KBM-7 (cell line): Measurements from ENCODE around the gene DCLK3.
A peak's percentile ranks its signal among the peaks of the same experiment; 100 is the strongest.

Experiments
- DNase-seq: peaks from one replicate; pipeline ENCODE4 v3.0.0-alpha.2; 2015
- in situ Hi-C: fragments of 300-500 bp; cut with MboI; formaldehyde crosslinking; loops from 2 replicates; pipeline ENCODE4 v1.14.3; 2020; ENCODE audit warnings: low sequenced_read_pairs, low pct_unique_long_range_greater_than_20kb, mixed read lengths

DCLK3 gene

DNA sequence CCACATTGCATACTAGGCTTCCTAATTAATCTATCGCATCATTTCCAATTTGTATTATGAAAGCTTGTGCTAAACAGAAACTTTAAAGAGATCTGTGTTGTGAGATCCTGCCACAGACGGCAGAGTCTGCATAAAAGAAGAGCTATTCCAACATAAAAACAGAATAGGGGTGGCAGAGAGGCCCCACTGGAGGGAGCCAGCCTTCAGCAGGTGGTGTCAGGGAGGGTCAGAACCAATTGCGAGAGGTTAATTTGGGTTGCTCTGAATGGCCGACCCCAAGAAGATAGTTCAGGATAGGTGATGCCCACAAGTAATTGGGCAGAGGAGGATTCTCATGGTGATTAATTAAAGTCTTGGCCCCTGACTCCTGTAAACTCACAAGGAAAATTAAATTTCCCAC, 74.8 kb downstream of the DCLK3 start:
- in situ Hi-C loops, result loop anchor here (25.0 kb wide), 1 partner anchor 727 kb away; no protein-coding TSS in a partner anchor

DNA sequence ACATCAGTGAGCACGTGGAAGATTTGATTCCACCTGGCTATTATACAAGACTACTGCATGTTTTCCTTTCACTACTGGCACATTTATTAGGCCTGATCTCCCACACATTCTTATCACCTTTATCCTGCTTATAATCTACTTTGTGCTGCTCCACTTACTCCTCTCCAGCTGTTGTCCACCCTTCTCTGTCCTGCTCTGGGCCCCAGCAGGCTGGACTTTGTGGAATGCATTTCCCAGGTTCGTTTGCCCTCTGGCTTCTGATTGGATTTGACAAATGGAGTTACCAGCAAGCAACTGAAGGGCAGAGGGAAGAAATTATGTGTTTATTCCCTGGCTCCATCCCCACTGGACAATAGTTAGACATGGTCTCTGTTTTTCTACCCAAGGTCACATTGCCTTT, 75.5 kb downstream of the DCLK3 start:
- no peak for DNase-seq
- in situ Hi-C loops, result loop anchor here (25.0 kb wide), 1 partner anchor 727 kb away; no protein-coding TSS in a partner anchor

More for the DNA sequence above, 74.8 kb downstream of the DCLK3 start:
- no peak for DNase-seq

DNA sequence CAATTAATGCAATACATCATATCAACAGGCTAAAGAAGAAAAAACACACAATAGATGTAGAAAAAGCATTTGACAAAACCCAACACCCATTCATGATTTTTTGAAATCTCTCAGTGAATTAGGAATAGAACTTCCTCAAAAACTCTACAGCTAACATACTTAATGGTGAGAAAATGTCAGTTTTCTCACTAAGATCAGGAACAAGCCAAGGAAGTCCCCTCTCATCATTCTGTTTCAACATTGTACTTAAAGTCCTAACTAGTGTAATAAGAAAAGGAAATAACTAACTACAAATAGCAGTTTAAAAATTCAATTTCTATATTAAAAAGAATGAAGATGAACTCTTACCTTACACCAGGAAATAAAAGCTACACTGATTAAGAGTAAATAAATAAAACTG, 77.8 kb downstream of the DCLK3 start:
- in situ Hi-C loops, result loop anchor here (25.0 kb wide), 1 partner anchor 724 kb away; no protein-coding TSS in a partner anchor
- no peak for DNase-seq

DNA sequence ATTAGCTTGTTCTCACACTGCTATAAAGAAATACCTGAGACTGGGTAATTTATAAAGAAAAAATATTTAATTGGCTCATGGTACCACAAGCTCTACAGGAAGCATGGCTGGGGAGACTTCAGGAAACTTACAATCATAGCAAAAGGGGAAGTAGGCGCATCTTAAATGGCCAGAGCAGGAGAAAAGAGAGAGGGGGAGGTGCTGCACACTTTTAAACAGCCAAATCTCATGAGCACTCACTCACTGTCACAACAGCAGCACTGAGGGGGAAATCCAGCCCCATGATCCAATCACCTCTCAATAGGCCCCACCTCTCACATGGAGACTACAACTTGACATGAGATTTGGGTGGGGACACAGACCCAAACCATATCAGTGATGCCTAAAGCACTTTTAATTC, 82.5 kb downstream of the DCLK3 start:
- in situ Hi-C loops, result loop anchor here (25.0 kb wide), 1 partner anchor 720 kb away; no protein-coding TSS in a partner anchor
- peak; percentile 81 for DNase-seq

DNA sequence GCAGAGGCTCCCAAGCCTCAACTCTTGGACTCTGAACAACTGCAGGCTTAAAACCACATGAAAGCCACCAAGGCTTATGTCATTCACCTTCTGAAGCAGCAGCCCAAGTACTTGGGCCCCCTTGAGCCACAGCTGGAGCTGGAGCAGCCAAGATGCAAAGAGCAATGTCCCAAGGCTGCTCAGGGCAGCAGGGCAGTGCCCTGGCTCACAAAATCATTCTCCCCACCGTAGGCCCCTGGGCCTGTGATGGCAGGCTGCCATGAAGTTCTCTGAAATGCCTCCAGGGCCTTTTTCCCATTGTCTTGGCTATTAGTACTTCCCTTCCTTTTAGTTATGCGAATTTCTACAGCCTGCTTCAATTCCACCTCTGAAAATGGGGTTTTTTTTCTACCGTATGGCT, 83.4 kb downstream of the DCLK3 start:
- in situ Hi-C loops, result loop anchor here (25.0 kb wide), 1 partner anchor 719 kb away; no protein-coding TSS in a partner anchor
- no peak for DNase-seq

DNA sequence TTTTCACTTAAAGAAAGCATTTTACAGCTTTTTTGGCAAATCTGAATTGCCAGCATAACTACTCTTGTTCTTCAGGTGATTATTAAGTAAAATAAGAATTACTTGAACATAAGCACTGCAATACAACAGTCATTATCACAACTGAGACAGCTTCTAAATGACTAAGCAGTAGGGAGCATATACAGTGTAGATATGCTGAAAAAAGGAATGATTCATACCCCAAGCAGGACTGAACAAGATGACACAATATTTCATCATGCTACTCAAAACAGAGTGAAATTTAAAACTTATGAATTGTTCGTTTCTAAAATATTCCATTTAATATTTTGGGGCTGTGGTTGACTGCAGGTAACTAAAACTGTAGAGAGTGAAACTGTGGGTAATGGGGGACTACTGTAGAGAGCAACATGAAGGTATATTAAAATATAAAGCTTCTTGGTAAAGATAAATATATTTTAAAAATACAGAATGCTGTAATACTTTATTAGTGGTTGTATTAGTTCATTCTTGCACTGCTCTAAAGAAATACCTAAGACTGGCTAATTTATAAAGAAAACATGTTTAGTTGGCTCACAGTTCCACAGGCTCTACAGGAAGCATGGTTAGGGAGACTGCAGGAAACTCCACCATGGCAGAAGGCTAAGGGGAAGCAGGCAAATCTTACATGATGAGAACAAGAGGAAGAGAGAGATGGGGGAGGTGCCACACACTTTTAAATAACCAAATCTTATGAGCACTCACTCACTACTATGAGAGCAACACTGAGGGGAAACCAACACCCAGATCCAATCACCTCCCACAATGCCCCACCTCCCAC, 84.8 kb downstream of the DCLK3 start:
- in situ Hi-C loops, result loop anchor here (25.0 kb wide), 1 partner anchor 717 kb away; no protein-coding TSS in a partner anchor
- DNase-seq, result peak; percentile 15

DNA sequence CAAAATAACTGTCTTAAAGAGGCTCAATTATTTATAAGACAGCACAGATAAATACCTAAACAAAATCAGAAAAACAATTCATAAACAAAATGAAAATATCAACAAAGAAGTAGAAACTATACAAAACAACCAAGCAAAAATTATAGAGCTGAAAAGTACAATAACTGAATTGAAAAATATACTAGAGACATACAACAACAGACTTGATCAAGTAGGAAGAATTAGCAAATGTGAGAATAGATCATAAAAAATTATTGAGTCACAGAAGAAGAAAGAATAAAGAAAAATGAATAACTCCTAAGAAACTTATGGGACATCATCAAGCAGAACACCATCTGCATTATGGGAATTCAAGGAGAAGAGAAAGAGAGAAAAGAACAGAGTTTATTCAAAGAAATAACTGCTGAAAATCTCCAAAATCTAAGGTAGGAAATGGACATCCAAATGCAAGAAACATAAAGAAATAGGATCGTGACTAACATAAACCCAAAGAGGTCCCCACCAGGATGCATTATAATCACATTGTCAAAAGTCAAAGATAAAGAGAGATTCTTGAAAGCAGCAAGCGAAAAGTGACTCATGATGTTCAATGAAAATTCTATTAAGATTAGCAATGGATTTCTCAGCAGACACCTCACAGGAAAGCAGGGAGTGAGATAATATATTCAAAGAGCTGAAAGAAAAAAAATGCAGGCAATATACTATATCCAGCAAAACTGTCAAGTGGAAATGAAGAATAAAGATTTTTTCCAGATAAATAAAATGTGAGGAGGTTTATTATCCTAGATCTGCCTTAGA, 85.9 kb downstream of the DCLK3 start:
- in situ Hi-C loops, result loop anchor here (25.0 kb wide), 1 partner anchor 716 kb away; no protein-coding TSS in a partner anchor
- DNase-seq, result no peak

DNA sequence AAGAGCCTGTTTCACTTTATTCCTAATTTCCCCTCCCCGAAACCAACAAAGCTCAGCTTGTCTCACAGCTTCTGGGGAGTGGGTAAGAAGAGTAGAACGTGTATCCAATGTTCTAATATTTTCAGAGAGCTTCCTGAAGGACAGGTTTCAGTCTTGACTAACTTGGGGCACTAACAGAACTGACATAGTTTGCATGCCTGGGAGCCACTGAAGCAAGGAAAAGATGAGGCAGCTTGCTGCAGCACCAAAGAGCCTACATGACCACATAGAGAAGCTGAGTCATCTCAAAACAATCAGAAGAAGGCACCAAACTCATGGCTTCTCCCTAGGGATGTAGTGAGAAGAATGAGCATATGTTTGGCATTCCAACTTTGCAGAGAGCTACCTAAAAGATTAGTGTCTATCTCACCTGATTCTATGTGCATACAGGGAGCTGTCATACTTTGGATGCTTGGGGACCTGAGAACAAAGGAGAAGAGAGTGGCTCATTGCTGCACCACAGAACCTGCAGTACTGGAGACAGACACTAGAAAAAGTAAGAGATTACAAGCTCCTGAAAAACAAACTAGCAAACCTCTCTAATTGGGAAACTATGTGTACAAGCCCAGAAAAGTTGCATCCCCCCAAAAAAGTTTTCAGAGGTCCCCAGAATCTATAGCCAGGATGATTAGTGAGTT, 86.9 kb downstream of the DCLK3 start:
- in situ Hi-C loops, result loop anchor here (25.0 kb wide), 1 partner anchor 715 kb away; no protein-coding TSS in a partner anchor
- DNase-seq, result no peak

DNA sequence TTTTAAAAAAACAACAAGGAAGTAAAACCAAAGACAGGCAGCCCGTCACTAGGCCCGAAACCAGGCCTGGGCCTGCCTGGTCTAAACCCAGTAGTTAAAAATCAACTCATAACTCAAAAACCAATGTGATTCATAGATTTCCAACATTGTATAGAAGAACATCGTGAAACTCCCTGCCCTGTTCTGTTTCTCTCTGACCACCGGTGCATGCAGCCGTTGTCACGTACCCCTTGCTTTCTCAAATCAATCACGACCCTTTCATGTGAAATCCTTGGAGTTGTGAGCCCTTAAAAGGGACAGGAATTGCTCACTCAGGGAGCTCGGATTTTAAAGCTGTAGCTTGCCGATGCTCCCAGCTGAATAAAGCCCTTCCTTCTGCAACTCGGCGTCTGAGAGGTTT, 89.5 kb downstream of the DCLK3 start:
- no peak for DNase-seq
- in situ Hi-C loops, result loop anchor here (25.0 kb wide), 1 partner anchor 713 kb away; no protein-coding TSS in a partner anchor

DNA sequence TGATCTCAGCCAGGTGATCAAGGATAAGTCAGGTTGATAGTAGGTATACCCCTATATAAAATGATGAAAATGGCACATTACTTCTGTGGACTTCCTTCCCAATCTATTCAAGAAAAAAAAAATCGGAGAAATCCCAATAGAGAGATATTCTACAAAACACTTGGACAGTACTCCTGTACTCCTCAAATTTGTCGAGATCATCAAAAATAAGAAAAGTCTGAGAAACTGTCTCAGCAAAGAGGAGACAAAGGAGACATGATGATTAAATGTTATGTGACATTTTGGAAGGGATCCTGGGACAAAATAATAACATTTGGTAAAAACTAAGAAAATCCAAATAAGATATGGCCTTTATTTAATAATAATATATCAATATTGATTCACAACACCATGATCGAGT, 94.6 kb downstream of the DCLK3 start:
- in situ Hi-C loops, result no loop called here
- no peak for DNase-seq

DNA sequence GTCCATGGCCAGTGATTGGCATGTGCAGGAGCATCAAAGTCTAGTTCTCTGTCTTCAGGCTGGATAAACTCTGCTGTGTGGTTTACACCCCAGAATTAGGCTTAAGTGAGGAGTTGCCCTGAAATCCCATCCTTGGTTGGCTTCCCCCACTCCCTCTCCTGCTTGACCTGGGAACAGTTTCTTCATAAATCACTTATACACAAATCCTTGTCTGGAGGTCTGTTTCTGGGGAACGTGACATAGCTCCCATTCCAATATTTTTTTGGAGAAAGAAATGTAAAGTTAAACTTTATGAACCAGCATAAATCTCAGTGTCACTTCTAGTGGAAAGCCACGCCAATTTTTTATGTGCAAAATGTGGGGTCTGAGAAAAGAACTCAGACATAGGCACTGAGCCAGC, 98.2 kb downstream of the DCLK3 start:
- no peak for DNase-seq
- in situ Hi-C loops, result no loop called here

DNA sequence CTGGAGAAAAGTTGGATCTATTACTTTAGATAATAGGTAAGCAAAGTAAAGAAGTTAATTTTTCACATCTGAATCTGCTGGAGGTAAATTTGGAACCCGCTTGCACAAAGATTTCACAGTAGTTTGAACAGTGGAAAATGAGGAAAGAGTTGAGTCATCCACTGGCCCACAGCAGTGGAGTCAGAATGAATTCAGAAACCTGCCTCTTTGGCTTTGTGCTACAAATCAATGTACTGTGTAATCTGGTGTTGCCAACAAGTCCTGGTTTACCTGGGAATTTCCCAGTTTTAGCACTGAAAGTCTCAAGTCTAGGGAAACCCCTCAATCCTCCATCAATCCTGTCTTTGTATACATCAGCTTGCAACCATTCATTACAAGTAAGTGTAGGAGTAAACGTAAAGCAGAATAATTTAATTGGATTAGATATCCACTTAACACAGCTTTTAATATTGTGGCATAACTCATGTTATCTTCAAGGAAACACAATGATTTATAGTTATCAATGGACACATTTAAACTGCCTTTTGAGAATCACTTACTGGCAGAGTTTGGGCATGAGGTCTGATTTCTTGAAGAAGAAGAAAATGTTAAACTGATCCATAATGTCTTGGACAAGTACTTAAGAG, 100.6 kb downstream of the DCLK3 start:
- no peak for DNase-seq
- in situ Hi-C loops, result no loop called here

DNA sequence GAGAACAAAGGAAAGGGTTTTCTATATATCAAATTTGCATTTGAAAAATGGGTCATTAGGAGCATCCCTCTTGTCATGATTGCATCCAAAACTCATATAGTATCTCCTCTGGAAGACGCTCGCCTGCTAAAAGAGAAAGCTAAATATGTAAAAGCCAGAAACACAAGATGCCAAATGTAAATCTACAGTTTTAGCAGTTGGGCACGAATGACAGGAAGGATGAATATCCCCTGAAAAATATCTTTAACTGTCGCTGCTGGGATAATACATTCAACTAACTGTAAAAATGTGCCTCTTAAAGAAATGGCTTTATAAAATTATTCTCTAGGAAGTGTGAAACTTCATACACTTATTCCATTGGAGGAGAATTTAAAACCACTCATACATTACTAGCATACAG, 101.7 kb downstream of the DCLK3 start:
- in situ Hi-C loops, result no loop called here
- DNase-seq, result no peak
